Adrenal gland (tissue), 19 donors: Measurements from ENCODE around the gene KPNA3. TPM values are rescaled to one million over a fixed set of nuclear protein-coding genes. Genes with fewer than 3 reads are reported as not detected.

Source experiments
- DNase-seq, 7 donors: peaks; one replicate each; pipeline ENCODE4 v3.0.0-alpha.2; 2019 to 2020
- H3K27ac ChIP-seq, 5 donors: fragments of 200-600 bp; sonication (generic) in 4 of 5; 1 replicate in 3 of 5; 2 replicates in 2 of 5; pipeline versions ENCODE4 v1.5.1 to v1.8.0; 2016 to 2020; ENCODE audit warnings: mild to moderate bottlenecking in 1 of 5
- H3K27me3 ChIP-seq: fragments of 200-600 bp; 2 replicates; pipeline ENCODE4 v1.8.0; 2021
- H3K36me3 ChIP-seq, 2 donors: fragments of 200-600 bp; replicated peaks in 1 of 2; 1 replicate in 1 of 2; 2 replicates in 1 of 2; pipeline versions ENCODE4 v1.5.1 to v1.8.0; 2018 to 2022
- H3K4me1 ChIP-seq, 2 donors: fragments of 200-600 bp; replicated peaks in 1 of 2; 1 replicate in 1 of 2; 2 replicates in 1 of 2; pipeline versions ENCODE4 v1.5.1 to v1.8.0; 2018 to 2021
- H3K4me3 ChIP-seq, 4 donors: fragments of 200-600 bp; sonication (generic) in 3 of 4; one replicate each; pipeline ENCODE4 v1.5.1; 2016 to 2018
- H3K9me3 ChIP-seq, 3 donors: fragments of 200-600 bp; sonication (generic) in 1 of 3; replicated peaks in 1 of 3; 1 replicate in 2 of 3; 2 replicates in 1 of 3; pipeline versions ENCODE4 v1.5.1 to v1.8.0; 2016 to 2021
- POLR2A ChIP-seq, 2 donors: fragments of 450-650 bp; IDR thresholded peaks; one replicate each; pipeline ENCODE4 v1.6.1; 2017; ENCODE audit warnings: antibody characterized with exemption in 2 of 2, mild to moderate bottlenecking in 2 of 2, moderate library complexity in 1 of 2
- WGBS, 4 donors: extraction: QIAGEN DNeasy Blood & Tissue Kit in 2 of 4; methylation state at CpG; one replicate each; pipeline versions ENCODE4 v1.1.5 to v1.1.7; 2013 to 2017; 5-methylcytosine and 5-hydroxymethylcytosine counted together
- intact Hi-C, 2 donors: fragments of 100-400 bp; cut with DNase I; formaldehyde crosslinking; loops; one replicate each; pipeline versions ENCODE4 v1.14.1 to v1.15.0; 2022 to 2023
- long read RNA-seq, 10 donors: library from polyadenylated mRNA in 3 of 10; unstranded in 2 of 10; stranded (forward) in 1 of 10; transcript quantifications; one replicate each; pipeline ENCODE4 v2.0.0 and lab custom pipeline, GENCODE V29; 2021 to 2026
- polyA plus RNA-seq, 3 donors: library from polyadenylated mRNA; stranded (reverse); fragments of 200-250 nt in 2 of 3; fragments of 350-450 nt in 1 of 3; fragmentation: Illumina TruSeq in 1 of 3; extraction: RNeasy Lipid Tissue Mini Kit (QIAGEN cat#74804) in 1 of 3; gene quantifications; one replicate each; pipeline ENCODE4 v1.2.3, GENCODE V29; 2013 to 2014
- total RNA-seq, 9 donors: library from RNA; depleted of rRNA in 4 of 9; stranded (reverse); fragments of >200 nt in 4 of 9; fragments of 120-200 nt in 1 of 9; fragmentation: NEBNext Ultra II Directional in 1 of 9; extraction: Animal tissue kit (Norgen Biotek cat#: 25700) in 1 of 9; gene quantifications; one replicate each; pipeline versions ENCODE4 v1.1.0 to v1.2.4, GENCODE V29; 2013 to 2023
- TF ChIP-seq, protein P1 (sequence below), 6 experiments: fragments of 450-650 bp in 4 of 6; fragments of 200-600 bp in 2 of 6; sonication (generic) in 1 of 6; IDR thresholded peaks; 1 replicate in 5 of 6; 2 replicates in 1 of 6; pipeline versions ENCODE4 v1.5.1 to v1.8.0; 2016 to 2021; ENCODE audit warnings: antibody characterized with exemption in 6 of 6, mild to moderate bottlenecking in 2 of 6, moderate library complexity in 1 of 6
- donor health status: healthy with polysubstance abuse.
- donor health status: Bipolar disorder and iron deficiency.
- donor health status: DM: yes; HTN: yes; CAD: no.
- donor health status: DM: no; HTN: no; CAD: no.
- donor health status: DM: no; HTN: no; CAD: no.
- donor health status: DM: yes; HTN: yes; CAD: no.

The KPNA3 gene, protein sequence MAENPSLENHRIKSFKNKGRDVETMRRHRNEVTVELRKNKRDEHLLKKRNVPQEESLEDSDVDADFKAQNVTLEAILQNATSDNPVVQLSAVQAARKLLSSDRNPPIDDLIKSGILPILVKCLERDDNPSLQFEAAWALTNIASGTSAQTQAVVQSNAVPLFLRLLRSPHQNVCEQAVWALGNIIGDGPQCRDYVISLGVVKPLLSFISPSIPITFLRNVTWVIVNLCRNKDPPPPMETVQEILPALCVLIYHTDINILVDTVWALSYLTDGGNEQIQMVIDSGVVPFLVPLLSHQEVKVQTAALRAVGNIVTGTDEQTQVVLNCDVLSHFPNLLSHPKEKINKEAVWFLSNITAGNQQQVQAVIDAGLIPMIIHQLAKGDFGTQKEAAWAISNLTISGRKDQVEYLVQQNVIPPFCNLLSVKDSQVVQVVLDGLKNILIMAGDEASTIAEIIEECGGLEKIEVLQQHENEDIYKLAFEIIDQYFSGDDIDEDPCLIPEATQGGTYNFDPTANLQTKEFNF
- 10 to 100 TPM; 12.6 to 38.4 (median 21.3) TPM for total RNA-seq
- 10 to 100 TPM in 2 of 3 donors, 1 to 10 TPM in 1; 8.6 to 43.8 (median 12.9) TPM for polyA plus RNA-seq
- long read RNA-seq, donor 1, full-length matches to known transcripts = 13 of 13 reads
- long read RNA-seq, donor 1, partial matches to known transcripts = 0 of 13 reads
- long read RNA-seq, donor 1, other reads (novel, unspliced or antisense) = 0 of 13 reads
- long read RNA-seq, donor 2, full-length matches to known transcripts = 9 of 9 reads
- long read RNA-seq, donor 2, partial matches to known transcripts = 0 of 9 reads
- long read RNA-seq, donor 2, other reads (novel, unspliced or antisense) = 0 of 9 reads
- long read RNA-seq, donor 3, full-length matches to known transcripts = 11 of 11 reads
- long read RNA-seq, donor 3, partial matches to known transcripts = 0 of 11 reads
- long read RNA-seq, donor 3, other reads (novel, unspliced or antisense) = 0 of 11 reads
- long read RNA-seq, donor 4, full-length matches to known transcripts = 5 of 10 reads
- long read RNA-seq, donor 4, partial matches to known transcripts = 2 of 10 reads
- long read RNA-seq, donor 4, other reads (novel, unspliced or antisense) = 3 of 10 reads
- long read RNA-seq, donor 5, full-length matches to known transcripts = 24 of 32 reads
- long read RNA-seq, donor 5, partial matches to known transcripts = 2 of 32 reads
- long read RNA-seq, donor 5, other reads (novel, unspliced or antisense) = 6 of 32 reads
- long read RNA-seq, donor 6, full-length matches to known transcripts = 10 of 10 reads
- long read RNA-seq, donor 6, partial matches to known transcripts = 0 of 10 reads
- long read RNA-seq, donor 6, other reads (novel, unspliced or antisense) = 0 of 10 reads
- long read RNA-seq, donor 7, full-length matches to known transcripts = 1 of 1 reads
- long read RNA-seq, donor 7, partial matches to known transcripts = 0 of 1 reads
- long read RNA-seq, donor 7, other reads (novel, unspliced or antisense) = 0 of 1 reads
- long read RNA-seq, donor 8, full-length matches to known transcripts = 7 of 27 reads
- long read RNA-seq, donor 8, partial matches to known transcripts = 20 of 27 reads
- long read RNA-seq, donor 8, other reads (novel, unspliced or antisense) = 0 of 27 reads
- long read RNA-seq, donor 9, full-length matches to known transcripts = 12 of 46 reads
- long read RNA-seq, donor 9, partial matches to known transcripts = 34 of 46 reads
- long read RNA-seq, donor 9, other reads (novel, unspliced or antisense) = 0 of 46 reads
- long read RNA-seq, donor 10, full-length matches to known transcripts = 2 of 2 reads
- long read RNA-seq, donor 10, partial matches to known transcripts = 0 of 2 reads
- long read RNA-seq, donor 10, other reads (novel, unspliced or antisense) = 0 of 2 reads

DNA sequence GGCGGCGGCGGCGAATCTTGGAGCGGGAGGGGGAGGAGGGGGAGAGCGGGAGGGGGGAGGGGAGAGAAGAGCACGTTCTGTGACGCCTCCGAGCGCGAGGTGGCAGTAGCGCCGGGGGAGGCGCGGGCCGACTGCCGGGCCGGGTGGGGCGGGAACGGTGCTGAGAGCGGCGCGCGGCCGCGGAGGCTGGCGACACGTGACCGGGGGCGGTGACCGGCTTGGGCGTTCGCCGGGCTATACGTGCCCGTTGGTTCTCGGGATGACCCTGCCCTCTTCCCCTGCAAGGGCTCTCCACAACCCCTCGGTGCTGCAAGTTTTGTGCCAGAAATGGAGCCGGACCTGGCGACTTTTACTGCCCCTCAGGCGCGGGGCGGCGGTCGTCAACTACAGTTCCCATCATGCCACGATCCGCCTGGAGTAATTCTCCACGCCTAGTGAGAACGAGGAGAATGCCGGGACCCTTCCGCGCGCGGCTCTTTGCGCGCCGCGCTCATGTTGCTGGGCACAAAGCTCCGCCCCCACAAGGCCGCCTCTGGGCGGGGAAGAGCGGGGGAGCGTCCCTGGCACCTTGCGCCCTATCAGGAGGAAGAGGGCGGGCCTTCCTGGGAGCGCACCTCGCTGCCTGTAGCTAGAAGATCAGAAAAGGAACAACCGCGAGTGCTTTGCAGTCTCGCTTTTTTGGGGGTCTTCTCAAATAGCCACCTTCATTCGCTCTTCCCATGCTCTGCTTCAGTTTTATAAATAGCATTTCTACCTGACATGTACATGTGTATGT, at the start of gene KPNA3:
Gene KPNA3, minus strand, starts transcription at position 133 of the 775 bp plus-strand sequence. CDS start 176 bp downstream, outside the sequence.
- WGBS, 4 donors = 0 to 1% (median 1%) methylated on average over 11 to 71 of the region's 71 CpGs
- peak; percentile 96 to 98 (median 97) for DNase-seq
- TF ChIP-seq POLR2A (IDR thresholded peaks at IDR 0.05) = peak; percentile 63 to 86
- TF ChIP-seq, protein P1, sequence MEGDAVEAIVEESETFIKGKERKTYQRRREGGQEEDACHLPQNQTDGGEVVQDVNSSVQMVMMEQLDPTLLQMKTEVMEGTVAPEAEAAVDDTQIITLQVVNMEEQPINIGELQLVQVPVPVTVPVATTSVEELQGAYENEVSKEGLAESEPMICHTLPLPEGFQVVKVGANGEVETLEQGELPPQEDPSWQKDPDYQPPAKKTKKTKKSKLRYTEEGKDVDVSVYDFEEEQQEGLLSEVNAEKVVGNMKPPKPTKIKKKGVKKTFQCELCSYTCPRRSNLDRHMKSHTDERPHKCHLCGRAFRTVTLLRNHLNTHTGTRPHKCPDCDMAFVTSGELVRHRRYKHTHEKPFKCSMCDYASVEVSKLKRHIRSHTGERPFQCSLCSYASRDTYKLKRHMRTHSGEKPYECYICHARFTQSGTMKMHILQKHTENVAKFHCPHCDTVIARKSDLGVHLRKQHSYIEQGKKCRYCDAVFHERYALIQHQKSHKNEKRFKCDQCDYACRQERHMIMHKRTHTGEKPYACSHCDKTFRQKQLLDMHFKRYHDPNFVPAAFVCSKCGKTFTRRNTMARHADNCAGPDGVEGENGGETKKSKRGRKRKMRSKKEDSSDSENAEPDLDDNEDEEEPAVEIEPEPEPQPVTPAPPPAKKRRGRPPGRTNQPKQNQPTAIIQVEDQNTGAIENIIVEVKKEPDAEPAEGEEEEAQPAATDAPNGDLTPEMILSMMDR (IDR thresholded peaks at IDR 0.05) = no peak
- Histone ChIP-seq H3K27me3 (no peaks in the 10 kb centered on the region), H3K36me3 (no peaks in the 10 kb centered on the region), H3K27ac (peak within 1 kb of the TSS; percentile 79 to 97 (median 96)), H3K4me3 (peak within 1 kb of the TSS; percentile 55 to 90 (median 77)), H3K4me1 (peaks cover 0 to 16% of the 10 kb centered on the region in 2 donors), H3K9me3 (no peaks in the 10 kb centered on the region)
- intact Hi-C loops = loop anchor here in 1 of 2 donors (10.0 kb wide), 1 partner anchor 52 kb away; no protein-coding TSS in a partner anchor

DNA sequence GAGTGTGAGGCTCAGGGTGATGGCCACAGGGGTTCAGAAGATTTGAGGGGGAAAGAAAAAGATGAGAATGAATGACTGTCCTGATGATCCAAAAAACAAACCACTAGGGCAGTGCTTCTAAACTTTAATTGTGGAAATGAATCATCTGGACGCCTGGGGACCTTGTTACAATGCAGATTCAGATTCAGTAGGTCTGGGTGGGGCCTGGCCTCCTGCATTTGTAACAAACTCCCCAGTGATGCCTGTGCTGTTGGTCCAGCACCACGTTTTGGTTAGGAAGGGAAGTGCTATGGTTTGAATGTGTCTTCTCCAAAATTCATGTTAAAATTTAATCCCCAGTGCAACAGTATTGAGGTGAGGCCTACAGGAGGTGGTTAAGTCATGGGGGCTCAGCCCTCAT, 49.5 kb upstream of the KPNA3 start:
- Histone ChIP-seq H3K27ac (no peak overlapping the region), H3K9me3 (no peaks in the 10 kb centered on the region), H3K27me3 (no peaks in the 10 kb centered on the region), H3K36me3 (no peaks in the 10 kb centered on the region), H3K4me3 (no peak overlapping the region), H3K4me1 (no peaks in the 10 kb centered on the region)
- 64 to 76% (median 68%) methylated on average over 1 to 2 of the region's 2 CpGs for WGBS, 4 donors
- no peak for DNase-seq
- intact Hi-C loops = loop anchor here in 1 of 2 donors (10.0 kb wide), 1 partner anchor 47 kb away; the partner anchor contains the start of gene KPNA3
- TF ChIP-seq, protein P1 (IDR thresholded peaks at IDR 0.05) = no peak
- TF ChIP-seq POLR2A (IDR thresholded peaks at IDR 0.05) = no peak

- 92 to 100% (median 95%) methylated on average over 3 of the region's 3 CpGs for WGBS, 4 donors
- TF ChIP-seq, protein P1 (IDR thresholded peaks at IDR 0.05) = no peak
- no peak for TF ChIP-seq POLR2A (IDR thresholded peaks at IDR 0.05)
- Histone ChIP-seq H3K4me1 (no peaks in the 10 kb centered on the region), H3K4me3 (no peak overlapping the region), H3K27me3 (no peaks in the 10 kb centered on the region), H3K27ac (no peak overlapping the region), H3K36me3 (no peaks in the 10 kb centered on the region), H3K9me3 (no peaks in the 10 kb centered on the region)
- no peak for DNase-seq
- intact Hi-C loops = loop anchor here in 1 of 2 donors (10.0 kb wide), 1 partner anchor 46 kb away; the partner anchor contains the start of gene KPNA3
Observed at GRCh38 chr13:49840675-49841074, 48.2 kb upstream of the KPNA3 start.
